HK-2 (cell line): ENCODE data around the gene LYST.
"Not testable (repeated sequence)": the region's sequence is repeated elsewhere in the genome, so short reads cannot be mapped to it uniquely, and the experiment has no call there.

ENCODE experiments used
- DNase-seq: peaks from one replicate; pipeline ENCODE4 v3.0.0-alpha.2; 2018; ENCODE audit not compliant: unreplicated experiment

LYST gene, protein sequence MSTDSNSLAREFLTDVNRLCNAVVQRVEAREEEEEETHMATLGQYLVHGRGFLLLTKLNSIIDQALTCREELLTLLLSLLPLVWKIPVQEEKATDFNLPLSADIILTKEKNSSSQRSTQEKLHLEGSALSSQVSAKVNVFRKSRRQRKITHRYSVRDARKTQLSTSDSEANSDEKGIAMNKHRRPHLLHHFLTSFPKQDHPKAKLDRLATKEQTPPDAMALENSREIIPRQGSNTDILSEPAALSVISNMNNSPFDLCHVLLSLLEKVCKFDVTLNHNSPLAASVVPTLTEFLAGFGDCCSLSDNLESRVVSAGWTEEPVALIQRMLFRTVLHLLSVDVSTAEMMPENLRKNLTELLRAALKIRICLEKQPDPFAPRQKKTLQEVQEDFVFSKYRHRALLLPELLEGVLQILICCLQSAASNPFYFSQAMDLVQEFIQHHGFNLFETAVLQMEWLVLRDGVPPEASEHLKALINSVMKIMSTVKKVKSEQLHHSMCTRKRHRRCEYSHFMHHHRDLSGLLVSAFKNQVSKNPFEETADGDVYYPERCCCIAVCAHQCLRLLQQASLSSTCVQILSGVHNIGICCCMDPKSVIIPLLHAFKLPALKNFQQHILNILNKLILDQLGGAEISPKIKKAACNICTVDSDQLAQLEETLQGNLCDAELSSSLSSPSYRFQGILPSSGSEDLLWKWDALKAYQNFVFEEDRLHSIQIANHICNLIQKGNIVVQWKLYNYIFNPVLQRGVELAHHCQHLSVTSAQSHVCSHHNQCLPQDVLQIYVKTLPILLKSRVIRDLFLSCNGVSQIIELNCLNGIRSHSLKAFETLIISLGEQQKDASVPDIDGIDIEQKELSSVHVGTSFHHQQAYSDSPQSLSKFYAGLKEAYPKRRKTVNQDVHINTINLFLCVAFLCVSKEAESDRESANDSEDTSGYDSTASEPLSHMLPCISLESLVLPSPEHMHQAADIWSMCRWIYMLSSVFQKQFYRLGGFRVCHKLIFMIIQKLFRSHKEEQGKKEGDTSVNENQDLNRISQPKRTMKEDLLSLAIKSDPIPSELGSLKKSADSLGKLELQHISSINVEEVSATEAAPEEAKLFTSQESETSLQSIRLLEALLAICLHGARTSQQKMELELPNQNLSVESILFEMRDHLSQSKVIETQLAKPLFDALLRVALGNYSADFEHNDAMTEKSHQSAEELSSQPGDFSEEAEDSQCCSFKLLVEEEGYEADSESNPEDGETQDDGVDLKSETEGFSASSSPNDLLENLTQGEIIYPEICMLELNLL (N-terminal part only)

DNA sequence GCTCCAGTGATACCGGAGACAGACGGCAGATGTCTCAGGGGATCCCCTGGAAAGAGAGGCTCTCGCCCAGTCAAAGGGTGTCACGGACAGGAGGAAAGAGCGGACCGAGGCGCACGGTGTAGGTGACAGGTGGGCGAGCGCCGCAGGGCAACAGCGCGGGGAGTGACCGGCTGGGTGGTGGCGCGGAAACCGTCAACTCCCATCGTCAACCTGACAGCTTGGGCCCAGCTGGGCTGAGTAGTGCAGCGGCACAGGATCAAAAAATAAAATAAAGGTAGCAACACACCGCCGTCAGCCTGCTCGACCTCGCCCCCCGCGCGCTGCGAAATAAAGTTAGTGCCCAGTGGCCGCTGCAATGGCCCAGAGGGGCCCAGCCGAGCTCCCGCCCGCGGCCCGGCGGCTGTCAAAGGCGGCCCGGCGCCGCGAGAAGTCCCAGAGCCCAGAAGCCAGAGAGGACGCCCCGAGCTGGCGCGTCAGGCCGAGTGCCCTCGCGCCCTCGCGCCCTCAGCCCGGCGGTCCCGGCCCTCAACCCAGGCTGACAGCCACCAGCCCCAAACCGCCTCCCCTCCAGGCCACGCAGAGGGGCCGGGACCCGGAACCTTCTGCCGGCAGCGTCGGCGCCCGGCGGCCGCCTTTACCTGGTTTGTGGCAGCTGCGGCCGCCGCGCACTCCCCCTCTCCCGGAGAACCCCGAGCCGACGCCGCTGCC lies at the start of gene LYST:
TSS of gene LYST (minus strand) at position 702 of the 708 bp plus-strand sequence. CDS start 36,489 bp downstream, outside the sequence.
- DNase-seq: peak; percentile 68

GRCh38 chr1:235915489-235915888 lies 48.8 kb upstream of the LYST start:
- not testable (repeated sequence) for DNase-seq

- DNase-seq: no peak
Measured at GRCh38 chr1:235913311-235913710, 46.6 kb upstream of the LYST start.

DNA sequence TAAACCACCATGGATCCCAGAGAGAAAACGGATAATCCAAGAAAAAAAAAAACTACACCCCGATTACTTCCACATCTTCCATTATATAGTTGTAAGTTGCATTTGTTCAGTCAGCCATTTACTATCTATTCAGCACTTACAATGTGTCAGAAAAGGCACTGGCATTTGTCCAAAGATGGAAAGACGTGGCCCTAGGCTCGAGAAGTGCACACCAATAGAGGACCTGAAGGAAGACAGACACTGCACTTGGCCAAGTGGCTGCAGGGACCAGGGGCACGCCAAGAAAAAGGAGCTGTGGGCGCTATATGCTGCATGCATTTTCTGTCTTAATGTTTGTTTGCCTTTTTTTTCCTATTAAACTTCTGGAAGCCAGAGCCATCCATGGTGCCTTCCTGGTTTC lies 45.2 kb upstream of the LYST start:
- no peak for DNase-seq

DNA sequence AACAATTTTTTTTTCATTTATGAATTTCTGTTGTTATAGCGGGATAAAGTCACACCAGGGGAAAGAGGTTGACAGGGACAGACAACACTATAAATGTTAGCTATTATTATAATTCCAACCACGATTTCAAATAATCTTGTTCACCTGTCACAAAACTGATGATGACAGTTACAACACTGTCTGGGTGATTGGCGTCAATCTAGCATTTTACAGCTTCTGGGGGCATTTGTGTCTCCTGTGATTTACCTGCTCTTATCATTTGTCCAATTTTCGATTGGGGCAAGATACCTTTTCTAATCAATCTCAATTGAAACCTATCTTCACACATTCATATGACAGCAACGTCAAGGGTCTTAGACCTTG lies 44.6 kb upstream of the LYST start:
- no peak for DNase-seq

DNA sequence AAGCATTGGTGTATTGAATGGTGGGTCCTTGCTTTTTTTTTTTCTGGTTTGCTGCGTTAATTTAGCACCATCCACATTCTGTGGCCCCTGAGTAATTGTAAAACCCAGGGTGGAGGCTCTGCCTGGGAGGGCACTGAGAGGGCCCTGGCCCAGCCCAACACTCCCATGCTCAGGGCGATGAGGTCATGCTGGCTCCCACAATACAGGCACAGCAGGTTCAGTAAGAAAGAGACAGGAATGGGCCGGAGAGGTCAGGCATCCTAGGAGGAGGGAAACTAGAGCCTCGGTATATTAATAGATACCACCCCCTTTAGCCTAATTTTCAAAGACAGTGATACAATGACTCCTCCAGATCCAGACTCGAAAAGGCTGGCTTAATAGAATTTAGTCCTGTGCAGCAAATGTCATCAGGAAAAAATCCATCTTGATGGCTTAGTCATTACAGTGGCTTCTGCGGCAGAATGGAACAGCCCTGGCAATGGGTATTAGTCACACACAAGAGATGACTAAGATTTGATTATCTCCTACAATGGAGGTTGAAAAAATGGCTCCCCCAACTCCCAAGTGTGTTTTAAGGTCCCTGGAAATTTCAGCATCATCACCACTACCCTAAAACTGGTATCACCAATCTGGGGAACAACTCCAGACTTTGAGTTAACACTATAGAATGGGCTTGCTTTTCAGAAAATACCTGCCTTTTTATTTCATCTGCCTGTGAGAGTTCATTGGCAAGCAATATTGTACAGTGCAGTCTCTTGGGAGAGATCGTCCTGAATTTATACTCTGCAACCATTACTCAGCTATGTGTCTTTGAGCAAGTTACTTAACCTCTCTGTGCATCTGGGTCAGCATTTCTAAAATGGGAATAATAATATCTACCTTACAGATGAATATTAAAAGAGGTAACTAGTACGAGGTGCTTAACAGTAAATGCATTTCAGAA lies 43.9 kb upstream of the LYST start:
- peak; percentile 94 for DNase-seq

GRCh38 chr1:235908742-235909520 lies 42.2 kb upstream of the LYST start:
- peak; percentile 83 for DNase-seq

DNA sequence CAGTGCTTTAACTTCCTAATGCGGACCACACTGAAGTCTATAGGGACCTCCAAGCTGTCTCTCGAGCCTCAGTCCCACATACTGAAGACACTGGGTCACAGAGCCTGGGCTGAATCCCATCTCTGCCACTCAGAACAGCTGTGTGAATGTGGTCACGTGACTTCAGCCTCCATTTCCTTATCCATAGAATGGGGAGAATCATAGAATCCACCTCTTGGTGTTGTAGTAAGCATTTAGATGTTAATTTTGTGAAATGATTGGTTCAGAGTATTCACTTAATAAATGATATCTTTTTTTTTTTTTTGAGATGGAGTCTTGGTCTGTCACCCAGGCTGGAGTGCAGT lies 41.2 kb upstream of the LYST start:
- no peak for DNase-seq

- DNase-seq: peak; percentile 49
Measured at GRCh38 chr1:235907187-235907896, 40.6 kb upstream of the LYST start.

- no peak for DNase-seq
Measured at GRCh38 chr1:235906436-235906835, 39.7 kb upstream of the LYST start.

GRCh38 chr1:235903809-235904208 lies 37.1 kb upstream of the LYST start:
- not testable (repeated sequence) for DNase-seq

- DNase-seq: peak; percentile 73
Measured at GRCh38 chr1:235902677-235903542, 36.2 kb upstream of the LYST start.

- DNase-seq: no peak
Measured at GRCh38 chr1:235901461-235901860, 34.8 kb upstream of the LYST start.

DNA sequence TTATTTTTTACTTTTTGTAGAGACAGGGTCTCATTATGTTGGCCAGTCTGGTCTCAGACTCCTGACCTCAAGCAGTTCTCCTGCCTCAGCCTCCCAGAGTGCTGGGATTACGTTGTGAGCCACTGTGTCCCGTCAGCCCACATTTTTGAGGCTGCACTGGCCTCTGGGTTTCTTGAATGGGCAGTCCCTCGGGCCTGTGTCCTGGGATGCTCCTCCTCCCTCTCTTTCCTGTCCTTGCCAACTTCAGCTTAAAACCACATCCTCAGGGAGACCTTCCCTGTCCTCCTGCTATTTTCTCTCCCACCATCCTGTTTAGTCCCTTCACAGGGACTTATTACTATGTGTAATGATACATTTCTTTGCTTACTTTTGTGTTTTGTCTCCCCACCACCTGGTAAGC lies 31.4 kb upstream of the LYST start:
- no peak for DNase-seq

- DNase-seq: no peak
Measured at GRCh38 chr1:235893840-235894239, 27.1 kb upstream of the LYST start.

GRCh38 chr1:235892734-235893413 lies 26.2 kb upstream of the LYST start:
- no peak for DNase-seq

DNA sequence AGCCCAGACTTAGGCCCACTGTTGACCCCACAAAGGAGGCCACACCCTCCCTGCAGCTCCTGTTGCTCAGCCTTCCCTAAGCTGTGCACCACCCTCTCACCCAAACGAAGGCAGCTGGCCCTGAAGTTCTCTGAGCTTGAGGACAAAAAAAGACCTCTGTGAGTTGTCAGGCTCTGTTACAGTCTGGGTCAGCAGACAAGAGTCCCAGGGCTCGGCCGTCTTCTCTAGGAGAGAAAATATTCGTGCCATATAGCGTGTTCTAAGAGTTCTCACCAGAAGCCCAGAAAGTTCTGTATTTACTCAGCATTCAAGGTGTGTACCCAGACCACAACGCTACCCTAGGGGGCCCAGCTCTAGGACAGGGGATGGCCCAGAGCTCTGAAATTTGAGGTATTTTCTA lies 25.5 kb upstream of the LYST start:
- DNase-seq: no peak
